ENCODE data around the gene KIF26B. TPM values are rescaled to one million over a fixed set of nuclear protein-coding genes. Genes with fewer than 3 reads are reported as not detected.

Gene KIF26B
- total RNA-seq, 1 experiment from 2014 or later, result 1.6 TPM

GRCh38 chr1:245207801-245208200 lies 53.0 kb downstream of the KIF26B start:
- Mint-ChIP-seq H3K9me3 (ENCODE audit: unreplicated experiment) (peaks cover 30% of the 10 kb centered on the region), H3K27ac (ENCODE audit: low read depth, unreplicated experiment) (no peak overlapping the region), H3K27me3 (ENCODE audit: insufficient read depth, unreplicated experiment) (no peaks in the 10 kb centered on the region), H3K4me1 (ENCODE audit: insufficient read depth, unreplicated experiment) (no peaks in the 10 kb centered on the region), H3K36me3 (ENCODE audit: insufficient read depth, unreplicated experiment) (no peaks in the 10 kb centered on the region), H3K4me3 (ENCODE audit: unreplicated experiment) (no peak overlapping the region)
- ChIA-PET POLR2A (interaction anchor here (0.7 to 0.8 kb wide), 2 partner anchors 50 to 1073 kb away, joined by 3 read pairs; no protein-coding TSS in a partner anchor), CTCF (interaction anchor here (0.7 kb wide), 1 partner anchor 92 kb away, joined by 4 read pairs; no protein-coding TSS in a partner anchor)
- intact Hi-C loops (cut with micrococcal nuclease), result no loop called here
- no TSS peak for BruUV-seq (replicated peaks)
- TF ChIP-seq CTCF (IDR thresholded peaks at IDR 0.05; ENCODE audit: unreplicated experiment), result no peak
- no peak for DNase-seq (ENCODE audit: unreplicated experiment)

GRCh38 chr1:245209658-245210435 lies 55.1 kb downstream of the KIF26B start:
- TF ChIP-seq CTCF (IDR thresholded peaks at IDR 0.05; ENCODE audit: unreplicated experiment), result no peak
- no peak for DNase-seq (ENCODE audit: unreplicated experiment)
- no peaks in the 10 kb centered on the region for H3K27me3 Mint-ChIP-seq (ENCODE audit: insufficient read depth, unreplicated experiment)
- no peaks in the 10 kb centered on the region for H3K36me3 Mint-ChIP-seq (ENCODE audit: insufficient read depth, unreplicated experiment)
- intact Hi-C loops (cut with micrococcal nuclease), result no loop called here
- no TSS peak for BruUV-seq (replicated peaks)
- no peak overlapping the region for H3K27ac Mint-ChIP-seq (ENCODE audit: low read depth, unreplicated experiment)
- peaks cover 29% of the 10 kb centered on the region for H3K9me3 Mint-ChIP-seq (ENCODE audit: unreplicated experiment)
- ChIA-PET CTCF (interaction anchor here (0.6 to 0.7 kb wide), 3 partner anchors 20 to 61 kb away, joined by 3 to 4 read pairs (median 3); no protein-coding TSS in a partner anchor), POLR2A (no interaction called here)
- no peaks in the 10 kb centered on the region for H3K4me1 Mint-ChIP-seq (ENCODE audit: insufficient read depth, unreplicated experiment)
- H3K4me3 Mint-ChIP-seq (ENCODE audit: unreplicated experiment), result no peak overlapping the region

- intact Hi-C loops (cut with micrococcal nuclease), result no loop called here
- no peak overlapping the region for H3K4me3 Mint-ChIP-seq (ENCODE audit: unreplicated experiment)
- H3K36me3 Mint-ChIP-seq (ENCODE audit: insufficient read depth, unreplicated experiment), result no peaks in the 10 kb centered on the region
- H3K27ac Mint-ChIP-seq (ENCODE audit: low read depth, unreplicated experiment), result no peak overlapping the region
- no peak for TF ChIP-seq CTCF (IDR thresholded peaks at IDR 0.05; ENCODE audit: unreplicated experiment)
- H3K4me1 Mint-ChIP-seq (ENCODE audit: insufficient read depth, unreplicated experiment), result no peaks in the 10 kb centered on the region
- peaks cover 22% of the 10 kb centered on the region for H3K9me3 Mint-ChIP-seq (ENCODE audit: unreplicated experiment)
- DNase-seq (ENCODE audit: unreplicated experiment), result no peak
- CTCF ChIA-PET, result interaction anchor here (0.6 to 1.2 kb wide), 6 partner anchors 24 to 399 kb away, joined by 3 to 6 read pairs (median 3); no protein-coding TSS in a partner anchor
- BruUV-seq (replicated peaks), result no TSS peak
- H3K27me3 Mint-ChIP-seq (ENCODE audit: insufficient read depth, unreplicated experiment), result no peaks in the 10 kb centered on the region
- POLR2A ChIA-PET, result no interaction called here
Measured at GRCh38 chr1:245211035-245211749, 56.4 kb downstream of the KIF26B start.

GRCh38 chr1:245211761-245212160 lies 57.0 kb downstream of the KIF26B start:
- no TSS peak for BruUV-seq (replicated peaks)
- Mint-ChIP-seq H3K4me3 (ENCODE audit: unreplicated experiment) (no peak overlapping the region), H3K9me3 (ENCODE audit: unreplicated experiment) (peaks cover 17% of the 10 kb centered on the region), H3K4me1 (ENCODE audit: insufficient read depth, unreplicated experiment) (no peaks in the 10 kb centered on the region), H3K36me3 (ENCODE audit: insufficient read depth, unreplicated experiment) (no peaks in the 10 kb centered on the region), H3K27me3 (ENCODE audit: insufficient read depth, unreplicated experiment) (no peaks in the 10 kb centered on the region), H3K27ac (ENCODE audit: low read depth, unreplicated experiment) (no peak overlapping the region)
- DNase-seq (ENCODE audit: unreplicated experiment), result no peak
- TF ChIP-seq CTCF (IDR thresholded peaks at IDR 0.05; ENCODE audit: unreplicated experiment), result no peak
- intact Hi-C loops (cut with micrococcal nuclease), result no loop called here
- CTCF ChIA-PET, result interaction anchor here (0.6 to 1.2 kb wide), 2 partner anchors 62 to 88 kb away, joined by 3 read pairs; no protein-coding TSS in a partner anchor
- POLR2A ChIA-PET, result interaction anchor here (0.7 kb wide), 1 partner anchor 12 kb away, joined by 4 read pairs; no protein-coding TSS in a partner anchor
